ENCODE results near the gene LPO. TPM values are rescaled to one million over a fixed set of nuclear protein-coding genes. Genes with fewer than 3 reads are reported as not detected.

The LPO gene
- total RNA-seq, 1 donor from 2014 or later, result 0.44 TPM

Other genes starting within 250 kb of the LPO start
- gene SRSF1, start 231.3 kb upstream of the LPO start, total RNA-seq, result 129 TPM
- 18.6 TPM for gene DYNLL2, start 155.2 kb upstream of the LPO start, total RNA-seq
- gene OR4D1, start 90.2 kb upstream of the LPO start, total RNA-seq, result not detected
- not detected for gene OR4D2, start 71.6 kb upstream of the LPO start, total RNA-seq
- gene EPX, start 45.9 kb upstream of the LPO start, total RNA-seq, result not detected
- gene MKS1, start 19.3 kb upstream of the LPO start, total RNA-seq, result 13.6 TPM
- not detected for gene MPO, start 42.4 kb downstream of the LPO start, total RNA-seq
- gene TSPOAP1, start 90.2 kb downstream of the LPO start, total RNA-seq, result 2.6 TPM
- gene SUPT4H1, start 113.6 kb downstream of the LPO start, total RNA-seq, result 58.3 TPM
- 7.4 TPM for gene RNF43, start 178.9 kb downstream of the LPO start, total RNA-seq
- not detected for gene HSF5, start 249.8 kb downstream of the LPO start, total RNA-seq